Liver (tissue), 9 donors: ENCODE results near the gene RPS6KA2. TPM values are rescaled to one million over a fixed set of nuclear protein-coding genes. Genes with fewer than 3 reads are reported as not detected.

Experiments used
- DNase-seq: peaks from one replicate; pipeline ENCODE4 v3.0.0-alpha.2; 2017; ENCODE audit warnings: low spot score
- H3K27ac ChIP-seq, 2 donors: one replicate each; pipeline ENCODE4 v1.7.0; 2013; ENCODE audit warnings: inconsistent platforms in 2 of 2, low read length in 2 of 2, control low read depth in 1 of 2, low read depth in 1 of 2, mild to moderate bottlenecking in 1 of 2
- H3K27me3 ChIP-seq, 4 donors: one replicate each; pipeline versions ENCODE4 v1.6.1 to v1.7.0; 2013; ENCODE audit warnings: low read length in 3 of 4, inconsistent platforms in 1 of 4, mild to moderate bottlenecking in 1 of 4, moderate library complexity in 1 of 4; ENCODE audit not compliant: control insufficient read depth in 4 of 4, insufficient read depth in 4 of 4
- H3K36me3 ChIP-seq, 4 donors: one replicate each; pipeline versions ENCODE4 v1.6.1 to v1.7.0; 2013; ENCODE audit warnings: low read length in 3 of 4, mild to moderate bottlenecking in 3 of 4, low read depth in 1 of 4, moderate library complexity in 1 of 4; ENCODE audit not compliant: control insufficient read depth in 4 of 4, insufficient read depth in 3 of 4
- H3K4me1 ChIP-seq, 4 donors: one replicate each; pipeline versions ENCODE4 v1.6.1 to v1.7.0; 2013; ENCODE audit warnings: low read length in 3 of 4, mild to moderate bottlenecking in 3 of 4, moderate library complexity in 1 of 4; ENCODE audit not compliant: control insufficient read depth in 4 of 4, insufficient read depth in 4 of 4
- H3K4me3 ChIP-seq, 3 donors: one replicate each; pipeline versions ENCODE4 v1.6.1 to v1.7.0; 2013; ENCODE audit warnings: low read length in 3 of 3, control low read depth in 1 of 3, low read depth in 1 of 3, mild to moderate bottlenecking in 1 of 3
- H3K9ac ChIP-seq, 2 donors: one replicate each; pipeline ENCODE4 v1.7.0; 2013; ENCODE audit warnings: low read length in 2 of 2, mild to moderate bottlenecking in 2 of 2, moderate library complexity in 2 of 2, control low read depth in 1 of 2, low read depth in 1 of 2
- H3K9me3 ChIP-seq, 4 donors: one replicate each; pipeline versions ENCODE4 v1.6.1 to v1.7.0; 2013; ENCODE audit warnings: low read length in 3 of 4; ENCODE audit not compliant: control insufficient read depth in 4 of 4
- ATF3 ChIP-seq: IDR thresholded peaks from 2 replicates; pipeline ENCODE4 v1.6.1; 2016; ENCODE audit warnings: antibody characterized with exemption
- CTCF ChIP-seq: fragments of 150-350 bp; IDR thresholded peaks from 2 replicates; pipeline ENCODE4 v1.5.1; 2017; ENCODE audit warnings: improper control_type of control experiment, low read depth, low read length; ENCODE audit not compliant: missing input control
- FOXA1 ChIP-seq: IDR thresholded peaks from 2 replicates; pipeline ENCODE4 v1.6.1; 2016; ENCODE audit warnings: antibody characterized with exemption
- FOXA2 ChIP-seq: IDR thresholded peaks from 2 replicates; pipeline ENCODE4 v1.6.1; 2016; ENCODE audit warnings: antibody characterized with exemption
- GABPA ChIP-seq, 2 donors: IDR thresholded peaks in 1 of 2; conservative IDR thresholded peaks in 1 of 2; 2 replicates each; pipeline ENCODE4 v1.6.1; 2016; ENCODE audit warnings: antibody characterized with exemption in 2 of 2, mild to moderate bottlenecking in 1 of 2, moderate library complexity in 1 of 2
- HNF4A ChIP-seq, 2 donors: conservative IDR thresholded peaks; 2 replicates each; pipeline ENCODE4 v1.6.1; 2016; ENCODE audit warnings: antibody characterized with exemption in 2 of 2, mild to moderate bottlenecking in 2 of 2
- HNF4G ChIP-seq: IDR thresholded peaks from 2 replicates; pipeline ENCODE4 v1.6.1; 2016; ENCODE audit warnings: antibody characterized with exemption
- JUND ChIP-seq, 2 donors: IDR thresholded peaks; 2 replicates each; pipeline ENCODE4 v1.6.1; 2016; ENCODE audit warnings: antibody characterized with exemption in 2 of 2
- MAX ChIP-seq: IDR thresholded peaks from 2 replicates; pipeline ENCODE4 v1.6.1; 2016; ENCODE audit warnings: antibody characterized with exemption
- NR2F2 ChIP-seq: IDR thresholded peaks from 2 replicates; pipeline ENCODE4 v1.6.1; 2016; ENCODE audit warnings: antibody characterized with exemption
- RAD21 ChIP-seq, 2 donors: IDR thresholded peaks; 2 replicates each; pipeline ENCODE4 v1.6.1; 2016; ENCODE audit warnings: antibody characterized with exemption in 2 of 2, mild to moderate bottlenecking in 2 of 2
- RXRA ChIP-seq, 2 donors: IDR thresholded peaks; 2 replicates each; pipeline ENCODE4 v1.6.1; 2017 to 2018; ENCODE audit warnings: antibody characterized with exemption in 2 of 2, mild to moderate bottlenecking in 1 of 2
- SP1 ChIP-seq: IDR thresholded peaks from 2 replicates; pipeline ENCODE4 v1.6.1; 2018; ENCODE audit warnings: antibody characterized with exemption, mild to moderate bottlenecking
- TAF1 ChIP-seq: conservative IDR thresholded peaks from 2 replicates; pipeline ENCODE4 v1.6.1; 2016; ENCODE audit warnings: antibody characterized with exemption, mild to moderate bottlenecking
- YY1 ChIP-seq: IDR thresholded peaks from 2 replicates; pipeline ENCODE4 v1.6.1; 2016; ENCODE audit warnings: antibody characterized with exemption, mild to moderate bottlenecking
- WGBS: extraction: QIAGEN DNeasy Blood & Tissue Kit; methylation state at CpG from one replicate; pipeline ENCODE4 v1.1.7; 2013; 5-methylcytosine and 5-hydroxymethylcytosine counted together
- polyA plus RNA-seq, 2 donors: library from polyadenylated mRNA; stranded (reverse) in 1 of 2; unstranded in 1 of 2; fragments of 200-250 nt in 1 of 2; fragments of >200 nt in 1 of 2; fragmentation: Nextera tagmentation in 1 of 2; extraction: Ambion mirVana in 1 of 2; gene quantifications; one replicate each; pipeline versions ENCODE4 v1.2.1 to v1.2.3, GENCODE V29; 2013 to 2015
- total RNA-seq, 2 donors: library from RNA; depleted of rRNA; stranded (reverse); fragments of >200 nt; gene quantifications; one replicate each; pipeline ENCODE4 v1.2.3, GENCODE V29; 2014
- donor health status: healthy.
- donor health status: healthy.
- donor health status: healthy.
- donor health status: healthy.
- donor health status: healthy.

Gene RPS6KA2
- total and polyA plus RNA-seq, 4 donors: 2.5 to 9.0 (median 5.0) TPM

GRCh38 chr6:166661327-166662085, 34.5 kb upstream of the RPS6KA2 start:
- Histone ChIP-seq H3K27ac (no peak overlapping the region), H3K9me3 (no peaks in the 10 kb centered on the region), H3K27me3 (peaks cover 0 to 6% (median 0%) of the 10 kb centered on the region in 4 donors), H3K4me3 (no peak overlapping the region), H3K4me1 (peaks cover 2 to 6% (median 5%) of the 10 kb centered on the region in 4 donors), H3K36me3 (no peaks in the 10 kb centered on the region), H3K9ac (no peak overlapping the region)
- WGBS: 91% methylated on average over 12 of the region's 12 CpGs
- no peak for DNase-seq
- TF ChIP-seq JUND (IDR thresholded peaks at IDR 0.05): no peak
- no peak for TF ChIP-seq TAF1

- H3K4me1 ChIP-seq: peaks cover 4 to 7% (median 5%) of the 10 kb centered on the region in 4 donors
- H3K27ac ChIP-seq: no peak overlapping the region
- no peak for DNase-seq
- H3K9ac ChIP-seq: no peak overlapping the region
- no peak for TF ChIP-seq GABPA (IDR thresholded peaks at IDR 0.05 in 1 of 2, conservative IDR thresholded peaks at IDR 0.05 in 1 of 2)
- H3K27me3 ChIP-seq: peaks cover 0 to 6% (median 0%) of the 10 kb centered on the region in 4 donors
- WGBS: 68% methylated on average over 5 of the region's 5 CpGs
- no peaks in the 10 kb centered on the region for H3K36me3 ChIP-seq
- no peaks in the 10 kb centered on the region for H3K9me3 ChIP-seq
- H3K4me3 ChIP-seq: no peak overlapping the region
These were observed 33.2 kb upstream of the RPS6KA2 start for GRCh38 chr6:166660157-166660688.

GRCh38 chr6:166659581-166659980, 32.5 kb upstream of the RPS6KA2 start:
- TF ChIP-seq HNF4A (conservative IDR thresholded peaks at IDR 0.05) (no peak), ATF3 (no peak), CTCF (no peak), TAF1 (no peak), RAD21 (IDR thresholded peaks at IDR 0.05) (no peak), RXRA (IDR thresholded peaks at IDR 0.05) (no peak), SP1 (no peak)
- 94% methylated on average over 13 of the region's 13 CpGs for WGBS

GRCh38 chr6:166658792-166659150, 31.7 kb upstream of the RPS6KA2 start:
- Histone ChIP-seq H3K9ac (no peak overlapping the region), H3K9me3 (no peaks in the 10 kb centered on the region), H3K27ac (no peak overlapping the region), H3K4me1 (peaks cover 4 to 7% (median 5%) of the 10 kb centered on the region in 4 donors), H3K36me3 (no peaks in the 10 kb centered on the region), H3K27me3 (peaks cover 0 to 6% (median 0%) of the 10 kb centered on the region in 4 donors), H3K4me3 (no peak overlapping the region)
- no peak for DNase-seq
- WGBS: 89% methylated on average over 9 of the region's 9 CpGs
- no peak for TF ChIP-seq FOXA1
- TF ChIP-seq NR2F2: no peak
- no peak for TF ChIP-seq RXRA (IDR thresholded peaks at IDR 0.05)
- TF ChIP-seq HNF4G: no peak
- TF ChIP-seq RAD21 (IDR thresholded peaks at IDR 0.05): no peak
- no peak for TF ChIP-seq ATF3
- TF ChIP-seq FOXA2: no peak
- TF ChIP-seq GABPA (IDR thresholded peaks at IDR 0.05 in 1 of 2, conservative IDR thresholded peaks at IDR 0.05 in 1 of 2): no peak
- no peak for TF ChIP-seq SP1
- no peak for TF ChIP-seq YY1
- no peak for TF ChIP-seq MAX

More at GRCh38 chr6:166659581-166659980, 32.5 kb upstream of the RPS6KA2 start:
- Histone ChIP-seq H3K4me1 (peaks cover 4 to 7% (median 5%) of the 10 kb centered on the region in 4 donors), H3K27ac (no peak overlapping the region), H3K27me3 (peaks cover 0 to 6% (median 0%) of the 10 kb centered on the region in 4 donors), H3K4me3 (no peak overlapping the region), H3K36me3 (no peaks in the 10 kb centered on the region), H3K9me3 (no peaks in the 10 kb centered on the region), H3K9ac (no peak overlapping the region)
- no peak for DNase-seq
